SK-N-SH (cell line): ENCODE results near the gene HCST. TPM values are rescaled to one million over a fixed set of nuclear protein-coding genes. Genes with fewer than 3 reads are reported as not detected.

Source experiments
- CTCF ChIA-PET: fragments of 300-600, 350-600 bp; formaldehyde crosslinking; extraction: SDS; loops from one replicate; lab custom pipeline; 2021; lab: Yijun Ruan, JAX
- POLR2A ChIA-PET: fragments of 350-600 bp; sonication (Branson Sonifier 250); formaldehyde crosslinking; extraction: SDS; loops from one replicate; lab custom pipeline; 2020; ENCODE audit warnings: antibody characterized with exemption, inconsistent platforms; lab: Yijun Ruan, JAX
- DNase-seq: peaks from one replicate; pipeline ENCODE4 v3.0.0; 2012
- H2AFZ ChIP-seq: fragments of 200-600 bp; sonication (generic); 2 replicates; pipeline ENCODE4 v1.8.1; 2016; ENCODE audit warnings: antibody characterized with exemption, mild to moderate bottlenecking, low read depth
- H3F3A ChIP-seq: fragments of 200-600 bp; sonication (generic); replicated peaks from 2 replicates; pipeline ENCODE3; 2016; ENCODE audit warnings: antibody characterized with exemption, mild to moderate bottlenecking; ENCODE audit not compliant: insufficient read depth
- H3K27ac ChIP-seq, 2 experiments: fragments of 200-500 bp in 1 of 2; fragments of 200-600 bp in 1 of 2; sonication (Bioruptor generic) in 1 of 2; sonication (generic), shearing (Covaris generic) in 1 of 2; 2 replicates each; pipeline versions ENCODE4 v1.5.1 to v1.6.1; 2014 to 2016; ENCODE audit warnings: low read depth in 2 of 2, inconsistent platforms in 1 of 2, low read length in 1 of 2, mild to moderate bottlenecking in 1 of 2, mixed read lengths in 1 of 2
- H3K27me3 ChIP-seq: fragments of 200-600 bp; sonication (generic), shearing (Covaris generic); 2 replicates; pipeline ENCODE4 v1.6.1; 2016; ENCODE audit warnings: mixed run types; ENCODE audit not compliant: insufficient read depth
- H3K36me3 ChIP-seq, 2 experiments: fragments of 200-500 bp in 1 of 2; fragments of 200-600 bp in 1 of 2; sonication (Bioruptor generic) in 1 of 2; sonication (generic) in 1 of 2; replicated peaks in 1 of 2; 2 replicates each; pipeline versions ENCODE3 to v1.5.1; 2014 to 2016; ENCODE audit warnings: low read length in 1 of 2, mild to moderate bottlenecking in 1 of 2; ENCODE audit not compliant: insufficient read depth in 2 of 2, control insufficient read depth in 1 of 2
- H3K4me1 ChIP-seq, 2 experiments: fragments of 200-500 bp in 1 of 2; fragments of 200-600 bp in 1 of 2; sonication (Bioruptor generic) in 1 of 2; sonication (generic), shearing (Covaris generic) in 1 of 2; 2 replicates each; pipeline versions ENCODE4 v1.5.1 to v1.6.1; 2014 to 2016; ENCODE audit warnings: low read depth in 1 of 2, low read length in 1 of 2, mixed run types in 1 of 2; ENCODE audit not compliant: insufficient read depth in 2 of 2, control insufficient read depth in 1 of 2
- H3K4me2 ChIP-seq: fragments of 200-600 bp; sonication (generic), shearing (Covaris generic); 2 replicates; pipeline ENCODE4 v1.6.1; 2017; ENCODE audit warnings: mixed run types
- H3K4me3 ChIP-seq, 2 experiments: fragments of 200-500 bp in 1 of 2; fragments of 200-600 bp in 1 of 2; sonication (Bioruptor generic) in 1 of 2; sonication (generic), shearing (Covaris generic) in 1 of 2; 2 replicates each; pipeline versions ENCODE4 v1.5.1 to v1.8.1; 2014 to 2016; ENCODE audit warnings: low read depth in 2 of 2, inconsistent platforms in 1 of 2, low read length in 1 of 2, mild to moderate bottlenecking in 1 of 2, mixed read lengths in 1 of 2, moderate library complexity in 1 of 2
- H3K79me2 ChIP-seq: fragments of 200-600 bp; sonication (generic); 2 replicates; pipeline ENCODE4 v1.8.1; 2017; ENCODE audit warnings: mild to moderate bottlenecking; ENCODE audit not compliant: insufficient read depth
- H3K9ac ChIP-seq: fragments of 200-600 bp; sonication (generic); 2 replicates; pipeline ENCODE4 v1.6.1; 2017; ENCODE audit warnings: mixed run types
- H3K9me2 ChIP-seq: fragments of 200-600 bp; sonication (generic); 2 replicates; pipeline ENCODE4 v1.6.1; 2017; ENCODE audit warnings: mixed run types
- H3K9me3 ChIP-seq: fragments of 200-600 bp; sonication (generic); 2 replicates; pipeline ENCODE4 v1.6.1; 2017; ENCODE audit warnings: mixed run types, mild to moderate bottlenecking, moderate library complexity
- H4K20me1 ChIP-seq: fragments of 200-600 bp; sonication (generic); 2 replicates; pipeline ENCODE4 v1.6.1; 2017; ENCODE audit warnings: mild to moderate bottlenecking, mixed run types; ENCODE audit not compliant: insufficient read depth
- EZH2phosphoT487 ChIP-seq: fragments of 200-600 bp; sonication (generic); IDR thresholded peaks from 2 replicates; pipeline ENCODE4 v1.6.1; 2017; ENCODE audit warnings: low read depth, mixed run types, mild to moderate bottlenecking, antibody characterized with exemption, moderate library complexity, borderline replicate concordance
- JUND ChIP-seq: IDR thresholded peaks from 2 replicates; pipeline ENCODE4 v1.4.0; 2012
- NRF1 ChIP-seq: IDR thresholded peaks from 2 replicates; pipeline ENCODE4 v1.6.1; 2012; ENCODE audit warnings: low read depth, mild to moderate bottlenecking, low read length
- POLR2AphosphoS5 ChIP-seq: IDR thresholded peaks from 2 replicates; pipeline ENCODE4 v1.6.1; 2012; ENCODE audit warnings: low read depth, low read length
- TAF1 ChIP-seq: IDR thresholded peaks from 2 replicates; pipeline ENCODE4 v1.6.1; 2012; ENCODE audit warnings: low read depth, mild to moderate bottlenecking, low read length, moderate library complexity, borderline replicate concordance
- YY1 ChIP-seq: IDR thresholded peaks from 2 replicates; pipeline ENCODE4 v1.4.0; 2012; ENCODE audit warnings: low read depth, mild to moderate bottlenecking
- ZBTB33 ChIP-seq: IDR thresholded peaks from 2 replicates; pipeline ENCODE4 v1.4.0; 2012; ENCODE audit warnings: low read depth, borderline replicate concordance
- WGBS: methylation state at CpG from one replicate; pipeline ENCODE4 v1.1.6; 2017; ENCODE audit warnings: low lambda C conversion rate; 5-methylcytosine and 5-hydroxymethylcytosine counted together
- polyA plus RNA-seq, 3 experiments: library from polyadenylated mRNA; depleted of rRNA; stranded (reverse); fragments of >200 nt; gene quantifications; 2 replicates each; pipeline ENCODE4 v1.2.3, GENCODE V29; 2012
- TF ChIP-seq, protein P1 (sequence below): IDR thresholded peaks from 2 replicates; pipeline ENCODE4 v1.6.1; 2012; ENCODE audit warnings: mild to moderate bottlenecking, low read depth, low read length, moderate library complexity
- TF ChIP-seq, protein P2 (sequence below): IDR thresholded peaks from 2 replicates; pipeline ENCODE4 v1.4.0; 2012; ENCODE audit warnings: low read depth, borderline replicate concordance

HCST gene
- polyA plus RNA-seq, 1 of the 3 experiments (the other 2 are of a cell fraction) = 0.59 TPM

DNA sequence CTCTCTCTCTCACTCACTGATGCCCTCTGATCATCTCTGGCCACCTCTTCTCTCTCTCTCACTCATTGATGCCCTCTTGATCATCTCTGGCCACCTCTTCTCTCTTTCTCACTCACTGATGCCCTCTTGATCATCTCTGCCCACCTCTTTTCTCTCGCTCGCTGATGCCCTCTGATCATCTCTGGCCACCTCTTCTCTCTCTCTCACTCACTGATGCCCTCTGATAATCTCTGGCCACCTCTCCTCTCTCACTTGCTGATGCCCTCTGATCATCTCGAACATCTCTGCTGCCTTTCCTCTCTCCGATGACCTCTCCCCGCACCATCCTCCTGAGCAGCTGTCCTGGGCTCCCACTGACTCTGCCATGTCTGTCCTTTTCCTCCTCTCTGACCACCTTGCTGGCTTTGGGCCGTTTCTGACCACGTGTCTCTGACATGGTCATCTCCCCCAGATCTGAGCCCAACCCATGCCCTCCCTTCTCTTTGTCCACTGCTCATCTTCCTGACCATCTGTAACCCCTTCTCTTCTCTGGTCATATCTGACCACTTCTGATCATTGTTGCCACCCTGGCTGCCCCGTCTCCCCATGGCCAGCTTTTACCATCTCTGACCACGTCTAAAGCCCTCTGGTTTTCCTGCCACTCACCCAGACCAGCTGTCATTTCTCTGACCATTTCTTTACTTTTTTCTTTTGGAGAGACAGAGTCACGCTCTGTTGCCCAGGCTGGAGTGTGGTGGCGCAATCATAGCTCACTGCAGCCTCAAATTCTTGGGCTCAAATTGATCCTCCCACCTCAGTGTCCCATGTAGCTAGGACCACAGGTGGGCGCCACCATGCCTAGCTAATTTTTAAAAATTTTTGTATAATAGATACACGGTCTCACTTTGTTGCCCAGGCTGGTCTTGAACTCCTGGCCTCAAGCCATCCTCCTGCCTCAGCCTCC, 36.2 kb downstream of the HCST start:
- peak overlapping the region; percentile 100 for H3K4me2 ChIP-seq
- H3K9me2 ChIP-seq = no peaks in the 10 kb centered on the region
- H3F3A ChIP-seq = no peaks in the 10 kb centered on the region
- DNase-seq = no peak
- ChIA-PET POLR2A (interaction anchor here (0.8 to 1.8 kb wide), 2 partner anchors 11 to 55 kb away, joined by 3 to 4 read pairs; no protein-coding TSS in a partner anchor), CTCF (interaction anchor here (0.9 to 1.1 kb wide), 3 partner anchors 8 to 33 kb away, joined by 3 to 5 read pairs (median 3); no protein-coding TSS in a partner anchor)
- H3K36me3 ChIP-seq = peaks cover 0 to 8% of the 10 kb centered on the region in 2 experiments
- peaks cover 0 to 22% of the 10 kb centered on the region in 2 experiments; a peak in 1 of 4 replicates for H3K4me1 ChIP-seq
- H4K20me1 ChIP-seq = 0 out of 2 replicates have a peak, but pooled peaks cover 3% of the 10 kb centered on the region
- no peaks in the 10 kb centered on the region for H3K27me3 ChIP-seq
- peak overlapping the region; percentile 68 to 100 for H3K4me3 ChIP-seq
- H3K79me2 ChIP-seq = no peaks in the 10 kb centered on the region; the same call in 1 of the 2 replicates
- no peak for TF ChIP-seq ZBTB33
- no peak for TF ChIP-seq NRF1
- TF ChIP-seq, protein P1, sequence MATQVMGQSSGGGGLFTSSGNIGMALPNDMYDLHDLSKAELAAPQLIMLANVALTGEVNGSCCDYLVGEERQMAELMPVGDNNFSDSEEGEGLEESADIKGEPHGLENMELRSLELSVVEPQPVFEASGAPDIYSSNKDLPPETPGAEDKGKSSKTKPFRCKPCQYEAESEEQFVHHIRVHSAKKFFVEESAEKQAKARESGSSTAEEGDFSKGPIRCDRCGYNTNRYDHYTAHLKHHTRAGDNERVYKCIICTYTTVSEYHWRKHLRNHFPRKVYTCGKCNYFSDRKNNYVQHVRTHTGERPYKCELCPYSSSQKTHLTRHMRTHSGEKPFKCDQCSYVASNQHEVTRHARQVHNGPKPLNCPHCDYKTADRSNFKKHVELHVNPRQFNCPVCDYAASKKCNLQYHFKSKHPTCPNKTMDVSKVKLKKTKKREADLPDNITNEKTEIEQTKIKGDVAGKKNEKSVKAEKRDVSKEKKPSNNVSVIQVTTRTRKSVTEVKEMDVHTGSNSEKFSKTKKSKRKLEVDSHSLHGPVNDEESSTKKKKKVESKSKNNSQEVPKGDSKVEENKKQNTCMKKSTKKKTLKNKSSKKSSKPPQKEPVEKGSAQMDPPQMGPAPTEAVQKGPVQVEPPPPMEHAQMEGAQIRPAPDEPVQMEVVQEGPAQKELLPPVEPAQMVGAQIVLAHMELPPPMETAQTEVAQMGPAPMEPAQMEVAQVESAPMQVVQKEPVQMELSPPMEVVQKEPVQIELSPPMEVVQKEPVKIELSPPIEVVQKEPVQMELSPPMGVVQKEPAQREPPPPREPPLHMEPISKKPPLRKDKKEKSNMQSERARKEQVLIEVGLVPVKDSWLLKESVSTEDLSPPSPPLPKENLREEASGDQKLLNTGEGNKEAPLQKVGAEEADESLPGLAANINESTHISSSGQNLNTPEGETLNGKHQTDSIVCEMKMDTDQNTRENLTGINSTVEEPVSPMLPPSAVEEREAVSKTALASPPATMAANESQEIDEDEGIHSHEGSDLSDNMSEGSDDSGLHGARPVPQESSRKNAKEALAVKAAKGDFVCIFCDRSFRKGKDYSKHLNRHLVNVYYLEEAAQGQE = no peak
- WGBS = 83% methylated on average over 13 of the region's 13 CpGs
- no peaks in the 10 kb centered on the region for H3K9me3 ChIP-seq
- no peak overlapping the region for H3K27ac ChIP-seq
- H2AFZ ChIP-seq = no peak overlapping the region
- H3K9ac ChIP-seq = no peak overlapping the region

DNA sequence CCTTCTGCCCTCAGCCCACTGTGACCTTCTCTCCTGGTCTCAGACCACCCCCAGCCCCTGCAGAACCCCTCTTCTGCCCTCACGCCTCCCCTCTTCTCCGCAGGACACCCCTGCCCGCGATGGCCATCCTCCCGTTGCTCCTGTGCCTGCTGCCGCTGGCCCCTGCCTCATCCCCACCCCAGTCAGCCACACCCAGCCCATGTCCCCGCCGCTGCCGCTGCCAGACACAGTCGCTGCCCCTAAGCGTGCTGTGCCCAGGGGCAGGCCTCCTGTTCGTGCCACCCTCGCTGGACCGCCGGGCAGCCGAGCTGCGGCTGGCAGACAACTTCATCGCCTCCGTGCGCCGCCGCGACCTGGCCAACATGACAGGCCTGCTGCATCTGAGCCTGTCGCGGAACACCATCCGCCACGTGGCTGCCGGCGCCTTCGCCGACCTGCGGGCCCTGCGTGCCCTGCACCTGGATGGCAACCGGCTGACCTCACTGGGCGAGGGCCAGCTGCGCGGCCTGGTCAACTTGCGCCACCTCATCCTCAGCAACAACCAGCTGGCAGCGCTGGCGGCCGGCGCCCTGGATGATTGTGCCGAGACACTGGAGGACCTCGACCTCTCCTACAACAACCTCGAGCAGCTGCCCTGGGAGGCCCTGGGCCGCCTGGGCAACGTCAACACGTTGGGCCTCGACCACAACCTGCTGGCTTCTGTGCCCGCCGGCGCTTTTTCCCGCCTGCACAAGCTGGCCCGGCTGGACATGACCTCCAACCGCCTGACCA, 37.2 kb downstream of the HCST start:
- H3K4me2 ChIP-seq = no peak overlapping the region
- H3K9me3 ChIP-seq = no peaks in the 10 kb centered on the region
- no peak overlapping the region for H3K4me3 ChIP-seq
- H3F3A ChIP-seq = no peaks in the 10 kb centered on the region
- TF ChIP-seq TAF1 (no peak), EZH2phosphoT487 (no peak), JUND (no peak), YY1 (no peak), POLR2AphosphoS5 (no peak)
- TF ChIP-seq, protein P1 = no peak
- TF ChIP-seq, protein P2, sequence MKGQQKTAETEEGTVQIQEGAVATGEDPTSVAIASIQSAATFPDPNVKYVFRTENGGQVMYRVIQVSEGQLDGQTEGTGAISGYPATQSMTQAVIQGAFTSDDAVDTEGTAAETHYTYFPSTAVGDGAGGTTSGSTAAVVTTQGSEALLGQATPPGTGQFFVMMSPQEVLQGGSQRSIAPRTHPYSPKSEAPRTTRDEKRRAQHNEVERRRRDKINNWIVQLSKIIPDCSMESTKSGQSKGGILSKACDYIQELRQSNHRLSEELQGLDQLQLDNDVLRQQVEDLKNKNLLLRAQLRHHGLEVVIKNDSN = no peak
- TF ChIP-seq, all 33 proteins: peak for 0
- Histone ChIP-seq H4K20me1 (0 out of 2 replicates have a peak, but pooled peaks cover 3% of the 10 kb centered on the region), H3K4me1 (peaks cover 0 to 22% of the 10 kb centered on the region in 2 experiments; a peak in 1 of 4 replicates), H3K36me3 (peaks cover 0 to 8% of the 10 kb centered on the region in 2 experiments), H3K79me2 (no peaks in the 10 kb centered on the region; the same call in 1 of the 2 replicates), H3K9me2 (no peaks in the 10 kb centered on the region), H3K27me3 (no peaks in the 10 kb centered on the region), H3K27ac (no peak overlapping the region), H2AFZ (no peak overlapping the region), H3K9ac (no peak overlapping the region)
- WGBS = 96% methylated on average over 33 of the region's 55 CpGs
- ChIA-PET CTCF (interaction anchor here (1.1 kb wide), 1 partner anchor 7 kb away, joined by 5 read pairs; no protein-coding TSS in a partner anchor), POLR2A (interaction anchor here (0.8 to 1.8 kb wide), 2 partner anchors 10 to 56 kb away, joined by 3 to 4 read pairs; no protein-coding TSS in a partner anchor)
- DNase-seq = no peak
